ENCODE results near the gene YBX3. TPM values are rescaled to one million over a fixed set of nuclear protein-coding genes. Genes with fewer than 3 reads are reported as not detected.

YBX3 gene
- total RNA-seq, 1 experiment from 2014 or later = 85.9 TPM

GRCh38 chr12:10732549-10732948 is 9.4 kb upstream of the YBX3 start:
- intact Hi-C loops (cut with micrococcal nuclease) = no loop called here
- no peaks in the 10 kb centered on the region for H4K20me1 ChIP-seq (ENCODE audit: low read length)
- H3K27ac ChIP-seq (ENCODE audit: low read length) = no peak overlapping the region
- H3K79me2 ChIP-seq (ENCODE audit: low read length) = no peaks in the 10 kb centered on the region
- no TSS peak for BruUV-seq (replicated peaks)
- no peaks in the 10 kb centered on the region for H3K9me2 ChIP-seq (replicated peaks; ENCODE audit: low read length)
- H3F3A ChIP-seq (ENCODE audit: low read length, unreplicated experiment) = no peaks in the 10 kb centered on the region
- ChIA-PET CTCF (no interaction called here), POLR2A (ENCODE audit: unreplicated experiment) (no interaction called here)
- peaks cover 12% of the 10 kb centered on the region for H3K4me1 ChIP-seq (ENCODE audit: insufficient read depth, low read length)
- H2AFZ ChIP-seq (ENCODE audit: low read length) = no peak overlapping the region
- H3K9me3 ChIP-seq (ENCODE audit: low read length) = no peaks in the 10 kb centered on the region
- no peak for TF ChIP-seq EZH2 (IDR thresholded peaks at IDR 0.05; ENCODE audit: low read length, unreplicated experiment)
- no peak for TF ChIP-seq EZH2phosphoT487 (IDR thresholded peaks at IDR 0.05; ENCODE audit: borderline replicate concordance, low read length)
- TF ChIP-seq CTCF (conservative IDR thresholded peaks at IDR 0.05; ENCODE audit: low read depth, low read length) = no peak
- no peak overlapping the region for H3K9ac ChIP-seq (ENCODE audit: low read length)
- no peaks in the 10 kb centered on the region for H3K27me3 ChIP-seq (ENCODE audit: low read length)
- ATAC-seq (no peak), DNase-seq (no peak)
- H3K4me2 ChIP-seq (ENCODE audit: low read length) = no peak overlapping the region
- no peak overlapping the region for H3K4me3 ChIP-seq (ENCODE audit: low read length)
- H3K36me3 ChIP-seq (ENCODE audit: low read depth, low read length) = no peaks in the 10 kb centered on the region

GRCh38 chr12:10732066-10732465 is 8.9 kb upstream of the YBX3 start:
- no peaks in the 10 kb centered on the region for H3F3A ChIP-seq (ENCODE audit: low read length, unreplicated experiment)
- no TSS peak for BruUV-seq (replicated peaks)
- H3K9me2 ChIP-seq (replicated peaks; ENCODE audit: low read length) = no peaks in the 10 kb centered on the region
- CTCF ChIA-PET = no interaction called here
- POLR2A ChIA-PET (ENCODE audit: unreplicated experiment) = no interaction called here
- no peak overlapping the region for H2AFZ ChIP-seq (ENCODE audit: low read length)
- no peak overlapping the region for H3K4me2 ChIP-seq (ENCODE audit: low read length)
- no peak overlapping the region for H3K9ac ChIP-seq (ENCODE audit: low read length)
- H3K9me3 ChIP-seq (ENCODE audit: low read length) = no peaks in the 10 kb centered on the region
- H3K79me2 ChIP-seq (ENCODE audit: low read length) = no peaks in the 10 kb centered on the region
- no peak for DNase-seq
- H3K27me3 ChIP-seq (ENCODE audit: low read length) = no peaks in the 10 kb centered on the region
- TF ChIP-seq EZH2phosphoT487 (IDR thresholded peaks at IDR 0.05; ENCODE audit: borderline replicate concordance, low read length) (no peak), EZH2 (IDR thresholded peaks at IDR 0.05; ENCODE audit: low read length, unreplicated experiment) (no peak), CTCF (conservative IDR thresholded peaks at IDR 0.05; ENCODE audit: low read depth, low read length) (no peak)
- no peak for ATAC-seq
- intact Hi-C loops (cut with micrococcal nuclease) = no loop called here
- peaks cover 13% of the 10 kb centered on the region for H3K4me1 ChIP-seq (ENCODE audit: insufficient read depth, low read length)
- no peak overlapping the region for H3K27ac ChIP-seq (ENCODE audit: low read length)
- H3K36me3 ChIP-seq (ENCODE audit: low read depth, low read length) = no peaks in the 10 kb centered on the region
- H4K20me1 ChIP-seq (ENCODE audit: low read length) = no peaks in the 10 kb centered on the region
- no peak overlapping the region for H3K4me3 ChIP-seq (ENCODE audit: low read length)

- H3K36me3 ChIP-seq (ENCODE audit: low read depth, low read length) = no peaks in the 10 kb centered on the region
- no peak overlapping the region for H3K27ac ChIP-seq (ENCODE audit: low read length)
- no peaks in the 10 kb centered on the region for H3K9me3 ChIP-seq (ENCODE audit: low read length)
- no peaks in the 10 kb centered on the region for H3K9me2 ChIP-seq (replicated peaks; ENCODE audit: low read length)
- ChIA-PET CTCF (no interaction called here), POLR2A (ENCODE audit: unreplicated experiment) (no interaction called here)
- H3K4me3 ChIP-seq (ENCODE audit: low read length) = no peak overlapping the region
- ATAC-seq (no peak), DNase-seq (no peak)
- intact Hi-C loops (cut with micrococcal nuclease) = no loop called here
- BruUV-seq (replicated peaks) = no TSS peak
- no peaks in the 10 kb centered on the region for H3K27me3 ChIP-seq (ENCODE audit: low read length)
- H4K20me1 ChIP-seq (ENCODE audit: low read length) = no peaks in the 10 kb centered on the region
- TF ChIP-seq EZH2 (IDR thresholded peaks at IDR 0.05; ENCODE audit: low read length, unreplicated experiment) (no peak), EZH2phosphoT487 (IDR thresholded peaks at IDR 0.05; ENCODE audit: borderline replicate concordance, low read length) (no peak), CTCF (conservative IDR thresholded peaks at IDR 0.05; ENCODE audit: low read depth, low read length) (no peak)
- H3K4me2 ChIP-seq (ENCODE audit: low read length) = no peak overlapping the region
- no peak overlapping the region for H2AFZ ChIP-seq (ENCODE audit: low read length)
- no peaks in the 10 kb centered on the region for H3F3A ChIP-seq (ENCODE audit: low read length, unreplicated experiment)
- H3K79me2 ChIP-seq (ENCODE audit: low read length) = no peaks in the 10 kb centered on the region
- H3K4me1 ChIP-seq (ENCODE audit: insufficient read depth, low read length) = peaks cover 14% of the 10 kb centered on the region
- H3K9ac ChIP-seq (ENCODE audit: low read length) = no peak overlapping the region
Measured at GRCh38 chr12:10730559-10730958, 7.4 kb upstream of the YBX3 start.

Data from PC-3 (cell line).